B cell (primary cell): ENCODE results near the gene CARD9. TPM values are rescaled to one million over a fixed set of nuclear protein-coding genes. Genes with fewer than 3 reads are reported as not detected.

Source experiments
- ATAC-seq: fragments of 200-7000 bp; cut with Tn5 transposase; one replicate; pipeline ENCODE4 v1.10.0; 2021; ENCODE audit warnings: low read depth, mild to moderate bottlenecking, moderate number of reproducible peaks, moderate library complexity
- CTCF ChIA-PET: fragments of 350-600 bp; sonication (Branson Sonifier 250); formaldehyde crosslinking; loops from one replicate; lab custom pipeline; 2021; ENCODE audit warnings: antibody characterized with exemption, inconsistent platforms; lab: Charles Lee
- POLR2A ChIA-PET: fragments of 350-600 bp; sonication (Branson Sonifier 250); formaldehyde crosslinking; loops from one replicate; lab custom pipeline; 2021; ENCODE audit warnings: antibody characterized with exemption; lab: Charles Lee
- DNase-seq: peaks from one replicate; pipeline ENCODE4 v3.0.0; 2013
- H2AFZ ChIP-seq: 2 replicates; pipeline ENCODE4 v1.6.1; 2012; ENCODE audit warnings: mild to moderate bottlenecking, low read depth, low read length; ENCODE audit not compliant: insufficient read depth, poor library complexity, severe bottlenecking
- H3K27ac ChIP-seq, 2 donors: 1 replicate in 1 of 2; 2 replicates in 1 of 2; pipeline ENCODE4 v1.5.1; 2012 to 2013; ENCODE audit warnings: low read length in 2 of 2, mild to moderate bottlenecking in 2 of 2, moderate library complexity in 1 of 2
- H3K27me3 ChIP-seq, 4 experiments: fragments of 200-600 bp in 1 of 4; sonication (generic) in 1 of 4; replicated peaks in 1 of 4; 1 replicate in 2 of 4; 2 replicates in 2 of 4; pipeline versions ENCODE4 v1.6.1 to v1.7.0; 2013 to 2016; ENCODE audit warnings: low read length in 3 of 4, mild to moderate bottlenecking in 2 of 4, mixed read lengths in 1 of 4, moderate library complexity in 1 of 4; ENCODE audit not compliant: insufficient read depth in 4 of 4, control insufficient read depth in 3 of 4; ENCODE audit errors: control extremely low read depth in 1 of 4
- H3K36me3 ChIP-seq, 2 experiments: replicated peaks in 1 of 2; 1 replicate in 1 of 2; 2 replicates in 1 of 2; pipeline versions ENCODE4 v1.6.1 to v1.7.1; 2013; ENCODE audit warnings: low read length in 1 of 2; ENCODE audit not compliant: insufficient read depth in 2 of 2, control insufficient read depth in 1 of 2; ENCODE audit errors: control extremely low read depth in 1 of 2, extremely low read depth in 1 of 2
- H3K4me1 ChIP-seq, 2 donors: fragments of 200-600 bp in 1 of 2; sonication (generic) in 1 of 2; 1 replicate in 1 of 2; 2 replicates in 1 of 2; pipeline versions ENCODE4 v1.5.1 to v1.6.1; 2013 to 2017; ENCODE audit warnings: low read length in 2 of 2; ENCODE audit not compliant: control insufficient read depth in 2 of 2, insufficient read depth in 2 of 2
- H3K4me2 ChIP-seq: replicated peaks from 2 replicates; pipeline ENCODE3; 2012; ENCODE audit warnings: mild to moderate bottlenecking, low read depth, low read length; ENCODE audit not compliant: poor library complexity, severe bottlenecking
- H3K4me3 ChIP-seq, 5 experiments: fragments of 200-600 bp in 1 of 5; sonication (generic) in 1 of 5; 1 replicate in 3 of 5; 2 replicates in 2 of 5; pipeline versions ENCODE4 v1.5.1 to v1.7.0; 2011 to 2016; ENCODE audit warnings: low read length in 4 of 5, mild to moderate bottlenecking in 4 of 5, low read depth in 2 of 5, control low read depth in 1 of 5, moderate library complexity in 1 of 5; ENCODE audit not compliant: insufficient read depth in 1 of 5; ENCODE audit errors: control extremely low read depth in 1 of 5, extremely low read depth in 1 of 5
- H3K79me2 ChIP-seq: fragments of 200-600 bp; sonication (generic); one replicate; pipeline ENCODE4 v1.6.0; 2016; ENCODE audit warnings: low read length; ENCODE audit not compliant: control insufficient read depth, insufficient read depth
- H3K9ac ChIP-seq: fragments of 200-600 bp; sonication (generic); 2 replicates; pipeline ENCODE4 v1.6.1; 2017; ENCODE audit warnings: mild to moderate bottlenecking, low read length, moderate library complexity
- H3K9me3 ChIP-seq, 3 donors: one replicate each; pipeline versions ENCODE4 v1.6.1 to v1.7.1; 2013; ENCODE audit warnings: low read length in 2 of 3; ENCODE audit not compliant: control insufficient read depth in 2 of 3, insufficient read depth in 1 of 3; ENCODE audit errors: control extremely low read depth in 1 of 3
- H4K20me1 ChIP-seq: 2 replicates; pipeline ENCODE4 v1.6.0; 2012; ENCODE audit warnings: mild to moderate bottlenecking, low read length; ENCODE audit not compliant: insufficient read depth, control insufficient read depth, poor library complexity, severe bottlenecking
- H3K27ac Mint-ChIP-seq: one replicate; pipeline ENCODE4 v1.8.0; 2021; ENCODE audit warnings: mixed read lengths
- H3K27me3 Mint-ChIP-seq: one replicate; pipeline ENCODE4 v1.8.0; 2021; ENCODE audit warnings: mixed read lengths
- H3K4me1 Mint-ChIP-seq: one replicate; pipeline ENCODE4 v1.8.0; 2021; ENCODE audit warnings: mixed read lengths
- H3K4me3 Mint-ChIP-seq: one replicate; pipeline ENCODE4 v1.8.0; 2021; ENCODE audit warnings: mixed read lengths
- H3K9me3 Mint-ChIP-seq: one replicate; pipeline ENCODE4 v1.8.0; 2022; ENCODE audit warnings: mixed read lengths; ENCODE audit not compliant: insufficient read depth
- EZH2 ChIP-seq: IDR thresholded peaks from 2 replicates; pipeline ENCODE4 v1.6.1; 2012; ENCODE audit warnings: borderline replicate concordance, low read depth, mild to moderate bottlenecking, moderate library complexity, low read length; ENCODE audit not compliant: insufficient read depth, poor library complexity, severe bottlenecking
- WGBS: methylation state at CpG from one replicate; pipeline ENCODE4 v1.1.5; 2013; ENCODE audit warnings: missing lambda C conversion rate; ENCODE audit not compliant: insufficient coverage; 5-methylcytosine and 5-hydroxymethylcytosine counted together
- intact Hi-C: fragments of 100-400 bp; cut with micrococcal nuclease; formaldehyde crosslinking; loops from one replicate; pipeline ENCODE4 v1.10.0; 2022
- polyA plus RNA-seq: library from polyadenylated mRNA; depleted of rRNA; stranded (reverse); fragments of >200 nt; gene quantifications from 2 replicates; pipeline ENCODE4 v1.2.3, GENCODE V29; 2012
- total RNA-seq, 2 donors: library from RNA; stranded (reverse); fragments of 120-200 nt in 1 of 2; gene quantifications; 1 replicate in 1 of 2; 2 replicates in 1 of 2; pipeline versions ENCODE4 v1.2.3 to v1.2.4, GENCODE V29; 2013 to 2022
- TF ChIP-seq, protein P1 (sequence below): fragments of 200-600 bp; IDR thresholded peaks from one replicate; pipeline ENCODE4 v1.8.0; 2022; ENCODE audit warnings: antibody characterized with exemption, mild to moderate bottlenecking

The CARD9 gene
- total and polyA plus RNA-seq, 2 donors (not counting 1 experiment from before 2014, with no cell fraction given): 0.57 to 1.1 TPM

DNA sequence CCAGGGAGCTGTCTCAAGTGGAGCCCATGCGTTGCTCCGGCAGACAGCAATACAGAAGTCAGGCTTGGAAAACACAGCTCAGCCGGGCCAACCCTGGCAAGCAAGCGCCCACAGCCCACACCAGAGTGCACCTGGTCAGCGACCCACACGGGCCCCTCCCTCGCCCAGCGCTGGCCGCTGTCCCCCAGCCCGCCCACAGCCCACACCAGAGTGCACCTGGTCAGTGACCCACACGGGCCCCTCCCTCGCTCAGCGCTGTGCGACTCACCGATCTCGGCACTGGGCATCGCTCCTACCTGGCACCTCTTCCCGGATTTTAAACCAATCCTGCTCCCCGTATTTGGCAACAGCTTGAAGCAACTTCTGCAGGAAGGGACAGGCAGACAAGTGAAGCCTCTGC lies 13.7 kb upstream of the CARD9 start:
- H3K27me3 ChIP-seq: no peaks in the 10 kb centered on the region
- intact Hi-C loops: no loop called here
- POLR2A ChIA-PET: no interaction called here
- no peaks in the 10 kb centered on the region for H3K9me3 ChIP-seq
- Mint-ChIP-seq H3K4me3 (no peak overlapping the region), H3K27ac (no peak overlapping the region), H3K27me3 (no peaks in the 10 kb centered on the region), H3K4me1 (no peaks in the 10 kb centered on the region), H3K9me3 (no peaks in the 10 kb centered on the region)
- 98% methylated on average over 19 of the region's 19 CpGs for WGBS
- no peak for TF ChIP-seq EZH2
- TF ChIP-seq, protein P1, sequence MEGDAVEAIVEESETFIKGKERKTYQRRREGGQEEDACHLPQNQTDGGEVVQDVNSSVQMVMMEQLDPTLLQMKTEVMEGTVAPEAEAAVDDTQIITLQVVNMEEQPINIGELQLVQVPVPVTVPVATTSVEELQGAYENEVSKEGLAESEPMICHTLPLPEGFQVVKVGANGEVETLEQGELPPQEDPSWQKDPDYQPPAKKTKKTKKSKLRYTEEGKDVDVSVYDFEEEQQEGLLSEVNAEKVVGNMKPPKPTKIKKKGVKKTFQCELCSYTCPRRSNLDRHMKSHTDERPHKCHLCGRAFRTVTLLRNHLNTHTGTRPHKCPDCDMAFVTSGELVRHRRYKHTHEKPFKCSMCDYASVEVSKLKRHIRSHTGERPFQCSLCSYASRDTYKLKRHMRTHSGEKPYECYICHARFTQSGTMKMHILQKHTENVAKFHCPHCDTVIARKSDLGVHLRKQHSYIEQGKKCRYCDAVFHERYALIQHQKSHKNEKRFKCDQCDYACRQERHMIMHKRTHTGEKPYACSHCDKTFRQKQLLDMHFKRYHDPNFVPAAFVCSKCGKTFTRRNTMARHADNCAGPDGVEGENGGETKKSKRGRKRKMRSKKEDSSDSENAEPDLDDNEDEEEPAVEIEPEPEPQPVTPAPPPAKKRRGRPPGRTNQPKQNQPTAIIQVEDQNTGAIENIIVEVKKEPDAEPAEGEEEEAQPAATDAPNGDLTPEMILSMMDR: no peak
- H3K4me2 ChIP-seq: no peak overlapping the region
- no peak overlapping the region for H2AFZ ChIP-seq
- H3K9ac ChIP-seq: no peak overlapping the region
- no peak overlapping the region for H3K27ac ChIP-seq
- peaks cover 0 to 47% of the 10 kb centered on the region in 2 experiments for H3K36me3 ChIP-seq
- H3K4me3 ChIP-seq: no peak overlapping the region
- no peak for ATAC-seq
- peaks cover 2% of the 10 kb centered on the region for H3K79me2 ChIP-seq
- H4K20me1 ChIP-seq: no peaks in the 10 kb centered on the region
- no peak for DNase-seq
- CTCF ChIA-PET: interaction anchor here (0.6 kb wide), 1 partner anchor 608 kb away, joined by 3 read pairs; no protein-coding TSS in a partner anchor
- H3K4me1 ChIP-seq: no peaks in the 10 kb centered on the region

DNA sequence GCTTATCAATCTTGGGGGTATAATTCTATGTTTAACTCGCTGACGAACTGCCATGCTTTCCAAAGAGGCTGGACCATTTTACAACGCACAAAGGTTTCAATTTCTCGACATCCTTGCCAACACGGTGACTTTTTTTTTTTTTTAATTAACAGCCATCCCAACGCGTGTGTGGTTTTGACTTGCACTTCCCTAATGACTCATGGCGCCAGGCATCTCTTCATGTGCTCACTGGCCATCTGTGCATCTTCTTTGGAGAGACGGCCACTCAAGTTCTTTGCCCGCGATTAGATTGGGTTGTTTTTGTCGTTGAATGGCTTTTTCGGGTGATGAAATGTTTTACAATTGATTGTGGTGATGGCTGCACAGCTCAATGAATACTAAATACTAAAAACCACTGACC lies 12.5 kb upstream of the CARD9 start:
- WGBS: 89% methylated on average over 8 of the region's 13 CpGs
- intact Hi-C loops: no loop called here

More for the DNA sequence above, 12.5 kb upstream of the CARD9 start:
- TF ChIP-seq, protein P1: no peak
- no peak for TF ChIP-seq EZH2
- Histone ChIP-seq H3K27ac (no peak overlapping the region), H3K9ac (no peak overlapping the region), H3K4me3 (no peak overlapping the region), H3K79me2 (no peaks in the 10 kb centered on the region), H2AFZ (no peak overlapping the region), H3K4me1 (no peaks in the 10 kb centered on the region), H3K9me3 (no peaks in the 10 kb centered on the region), H3K27me3 (no peaks in the 10 kb centered on the region), H3K36me3 (peaks cover 0 to 44% of the 10 kb centered on the region in 2 experiments), H4K20me1 (no peaks in the 10 kb centered on the region), H3K4me2 (no peak overlapping the region)
- no peak for DNase-seq
- H3K4me1 Mint-ChIP-seq: no peaks in the 10 kb centered on the region
- ChIA-PET CTCF (no interaction called here), POLR2A (no interaction called here)
- no peaks in the 10 kb centered on the region for H3K27me3 Mint-ChIP-seq
- no peaks in the 10 kb centered on the region for H3K9me3 Mint-ChIP-seq
- ATAC-seq: no peak
- H3K4me3 Mint-ChIP-seq: no peak overlapping the region
- no peak overlapping the region for H3K27ac Mint-ChIP-seq
